Keratinocyte (primary cell): Measurements from ENCODE around the gene HIVEP1. TPM values are rescaled to one million over a fixed set of nuclear protein-coding genes. Genes with fewer than 3 reads are reported as not detected.

Experiments used
- DNase-seq: peaks from one replicate; pipeline ENCODE4 v3.0.0-alpha.2; 2011; ENCODE audit warnings: low read depth, missing footprints, low spot score
- FAIRE-seq: peaks from 2 replicates; lab custom pipeline; 2011; peaks lifted over from hg19 to GRCh38; lab: Jason Lieb, UNC
- H2AFZ ChIP-seq: 2 replicates; pipeline ENCODE4 v1.6.0; 2012; ENCODE audit warnings: low read length, control low read depth, inconsistent platforms; ENCODE audit not compliant: control insufficient read depth
- H3K27ac ChIP-seq: 2 replicates; pipeline ENCODE4 v1.5.1; 2011; ENCODE audit warnings: low read length; ENCODE audit not compliant: control insufficient read depth, insufficient read depth
- H3K27me3 ChIP-seq: 3 replicates; pipeline ENCODE4 v1.6.0; 2011; ENCODE audit warnings: low read length; ENCODE audit not compliant: control insufficient read depth, insufficient read depth; ENCODE audit errors: extremely low read depth
- H3K36me3 ChIP-seq, 2 experiments: 2 replicates in 1 of 2; 3 replicates in 1 of 2; pipeline ENCODE4 v1.5.1; 2011; ENCODE audit warnings: low read length in 2 of 2, mild to moderate bottlenecking in 1 of 2; ENCODE audit not compliant: control insufficient read depth in 2 of 2, insufficient read depth in 2 of 2; ENCODE audit errors: extremely low read depth in 1 of 2
- H3K4me1 ChIP-seq: 3 replicates; pipeline ENCODE4 v1.5.1; 2011; ENCODE audit warnings: low read length; ENCODE audit not compliant: control insufficient read depth, insufficient read depth; ENCODE audit errors: extremely low read depth
- H3K4me2 ChIP-seq: 3 replicates; pipeline ENCODE4 v1.6.0; 2011; ENCODE audit warnings: low read depth, low read length; ENCODE audit not compliant: control insufficient read depth, insufficient read depth; ENCODE audit errors: extremely low read depth
- H3K4me3 ChIP-seq, 3 experiments: fragments of 200-600 bp in 1 of 3; sonication (generic) in 1 of 3; 2 replicates in 2 of 3; 3 replicates in 1 of 3; pipeline ENCODE4 v1.5.1; 2011 to 2016; ENCODE audit warnings: low read length in 3 of 3, mild to moderate bottlenecking in 3 of 3, control low read depth in 2 of 3, inconsistent platforms in 1 of 3, low read depth in 1 of 3, mixed read lengths in 1 of 3, mixed run types in 1 of 3, moderate library complexity in 1 of 3; ENCODE audit not compliant: control insufficient read depth in 2 of 3, insufficient read depth in 2 of 3; ENCODE audit errors: extremely low read depth in 1 of 3
- H3K79me2 ChIP-seq: 2 replicates; pipeline ENCODE4 v1.6.0; 2012; ENCODE audit warnings: low read length; ENCODE audit not compliant: control insufficient read depth, insufficient read depth
- H3K9ac ChIP-seq: 3 replicates; pipeline ENCODE4 v1.6.0; 2011; ENCODE audit warnings: low read length; ENCODE audit not compliant: control insufficient read depth, insufficient read depth; ENCODE audit errors: extremely low read depth
- H3K9me1 ChIP-seq: 3 replicates; pipeline ENCODE4 v1.6.0; 2011; ENCODE audit warnings: low read length; ENCODE audit not compliant: control insufficient read depth, insufficient read depth; ENCODE audit errors: extremely low read depth
- H3K9me3 ChIP-seq: 2 replicates; pipeline ENCODE4 v1.5.1; 2012; ENCODE audit warnings: low read depth, low read length; ENCODE audit not compliant: control insufficient read depth
- H4K20me1 ChIP-seq: 3 replicates; pipeline ENCODE4 v1.6.0; 2011; ENCODE audit warnings: low read length; ENCODE audit not compliant: control insufficient read depth, insufficient read depth; ENCODE audit errors: extremely low read depth
- CTCF ChIP-seq, 3 experiments: IDR thresholded peaks in 1 of 3; conservative IDR thresholded peaks in 1 of 3; optimal IDR thresholded peaks in 1 of 3; 2 replicates in 2 of 3; 3 replicates in 1 of 3; pipeline versions ENCODE3 to v1.5.1; 2011; ENCODE audit warnings: low read length in 3 of 3, mild to moderate bottlenecking in 3 of 3, moderate library complexity in 2 of 3, control low read depth in 1 of 3, inconsistent platforms in 1 of 3; ENCODE audit not compliant: insufficient read depth in 2 of 3; ENCODE audit errors: extremely low read depth in 1 of 3
- EZH2 ChIP-seq: IDR thresholded peaks from one replicate; pipeline ENCODE4 v1.6.1; 2012; ENCODE audit warnings: inconsistent platforms, mild to moderate bottlenecking, low read length, moderate library complexity
- dilution Hi-C: fragments of 300-500 bp; cut with MboI; formaldehyde crosslinking; loops from one replicate; pipeline ENCODE4 v1.7.0; 2020; ENCODE audit warnings: low sequenced_read_pairs; ENCODE audit not compliant: extremely low pct_ligation_motif_present
- polyA plus RNA-seq, 5 experiments: library from polyadenylated mRNA; depleted of rRNA in 3 of 5; stranded (reverse) in 3 of 5; stranded (forward) in 1 of 5; unstranded in 1 of 5; fragments of >200 nt; gene quantifications; 1 replicate in 1 of 5; 2 replicates in 3 of 5; 3 replicates in 1 of 5; pipeline versions ENCODE4 v1.2.1 to v1.2.3, GENCODE V29; 2011 to 2012; ENCODE audit warnings: missing spikeins in 2 of 5, low read depth in 1 of 5, low replicate concordance in 1 of 5

HIVEP1 gene
- polyA plus RNA-seq, 1 donor (not counting 4 experiments of a cell fraction or from before 2014, with no cell fraction given), result 13.7 TPM

- Histone ChIP-seq H3K36me3 (no peaks in the 10 kb centered on the region), H3K4me2 (no peak overlapping the region), H4K20me1 (no peaks in the 10 kb centered on the region), H3K9me3 (no peaks in the 10 kb centered on the region), H3K27me3 (no peaks in the 10 kb centered on the region), H3K27ac (no peak overlapping the region), H3K4me1 (no peaks in the 10 kb centered on the region), H2AFZ (no peak overlapping the region), H3K79me2 (no peaks in the 10 kb centered on the region), H3K9ac (no peak overlapping the region), H3K4me3 (no peak overlapping the region), H3K9me1 (no peaks in the 10 kb centered on the region)
- DNase-seq, result no peak
- TF ChIP-seq CTCF (optimal IDR thresholded peaks at IDR 0.05 in 1 of 3, IDR thresholded peaks at IDR 0.05 in 1 of 3, conservative IDR thresholded peaks at IDR 0.05 in 1 of 3; ENCODE audit: extremely low read depth in 1 of 3, insufficient read depth in 2 of 3, low read length in 3 of 3), result no peak
- no peak for TF ChIP-seq EZH2
- dilution Hi-C loops, result no loop called here
- FAIRE-seq, result peak; percentile 36
Observed at GRCh38 chr6:11994875-11995461, 17.1 kb upstream of the HIVEP1 start.

GRCh38 chr6:11996751-11997150 is 15.4 kb upstream of the HIVEP1 start:
- Histone ChIP-seq H3K79me2 (no peaks in the 10 kb centered on the region), H4K20me1 (no peaks in the 10 kb centered on the region), H3K27ac (no peak overlapping the region), H3K4me2 (no peak overlapping the region), H2AFZ (no peak overlapping the region), H3K9me1 (no peaks in the 10 kb centered on the region), H3K27me3 (no peaks in the 10 kb centered on the region), H3K4me1 (no peaks in the 10 kb centered on the region), H3K9ac (no peak overlapping the region), H3K36me3 (no peaks in the 10 kb centered on the region), H3K4me3 (no peak overlapping the region), H3K9me3 (no peaks in the 10 kb centered on the region)
- no peak for DNase-seq
- no peak for FAIRE-seq
- no peak for TF ChIP-seq EZH2
- no peak for TF ChIP-seq CTCF (optimal IDR thresholded peaks at IDR 0.05 in 1 of 3, IDR thresholded peaks at IDR 0.05 in 1 of 3, conservative IDR thresholded peaks at IDR 0.05 in 1 of 3; ENCODE audit: extremely low read depth in 1 of 3, insufficient read depth in 2 of 3, low read length in 3 of 3)
- dilution Hi-C loops, result no loop called here
